HFFc6 (cell line): ENCODE measurements around the gene ADGRL3. TPM values are rescaled to one million over a fixed set of nuclear protein-coding genes. Genes with fewer than 3 reads are reported as not detected.
"Not testable (repeated sequence)": the region's sequence is repeated elsewhere in the genome, so short reads cannot be mapped to it uniquely, and the experiment has no call there.

Experiments used
- DNase-seq: peaks from one replicate; pipeline ENCODE4 v3.0.0-alpha.2; 2018
- H3K27ac Mint-ChIP-seq: 2 replicates; pipeline ENCODE4 v1.8.0; 2020; ENCODE audit warnings: mild to moderate bottlenecking, mixed read lengths
- H3K27me3 Mint-ChIP-seq: 2 replicates; pipeline ENCODE4 v1.8.0; 2021; ENCODE audit warnings: mild to moderate bottlenecking, moderate library complexity, mixed read lengths; ENCODE audit not compliant: insufficient read depth
- H3K36me3 Mint-ChIP-seq: 2 replicates; pipeline ENCODE4 v1.8.0; 2021; ENCODE audit warnings: low read depth, mixed read lengths
- H3K4me1 Mint-ChIP-seq: 2 replicates; pipeline ENCODE4 v1.8.0; 2020; ENCODE audit warnings: low read depth, mixed read lengths
- H3K4me3 Mint-ChIP-seq: 2 replicates; pipeline ENCODE4 v1.8.0; 2020; ENCODE audit warnings: mild to moderate bottlenecking, moderate library complexity, mixed read lengths
- H3K9me3 Mint-ChIP-seq: 2 replicates; pipeline ENCODE4 v1.8.0; 2020; ENCODE audit warnings: mild to moderate bottlenecking, mixed read lengths
- CTCF ChIP-seq: fragments of 200-600 bp; sonication (generic); IDR thresholded peaks from 2 replicates; pipeline ENCODE4 v1.5.0; 2021; ENCODE audit warnings: antibody characterized with exemption, mild to moderate bottlenecking
- total RNA-seq, 6 experiments: library from RNA; stranded (reverse); fragmentation: NEBNext Ultra II Directional; extraction: Animal tissue kit (Norgen Biotek cat#: 25700); gene quantifications; 2 replicates in 1 of 6; 3 replicates in 5 of 6; pipeline ENCODE4 v1.2.3, GENCODE V29; 2021

ADGRL3 gene
- total RNA-seq, 6 experiments from 2014 or later = not detected

GRCh38 chr4:61831987-61832386, 631.9 kb downstream of the ADGRL3 start:
- Mint-ChIP-seq H3K27ac (no peak overlapping the region), H3K9me3 (peaks cover 23% of the 10 kb centered on the region), H3K36me3 (no peaks in the 10 kb centered on the region), H3K4me1 (no peaks in the 10 kb centered on the region), H3K27me3 (no peaks in the 10 kb centered on the region; the same call in none of the 2 replicates), H3K4me3 (no peak overlapping the region)
- no peak for DNase-seq
- no peak for TF ChIP-seq CTCF

- TF ChIP-seq CTCF = no peak
- DNase-seq = no peak
- Mint-ChIP-seq H3K9me3 (peaks cover 15% of the 10 kb centered on the region), H3K4me1 (no peaks in the 10 kb centered on the region), H3K27me3 (no peaks in the 10 kb centered on the region; the same call in 1 of the 2 replicates), H3K36me3 (no peaks in the 10 kb centered on the region), H3K27ac (no peak overlapping the region), H3K4me3 (no peak overlapping the region)
Observed at GRCh38 chr4:61837395-61837794, 637.3 kb downstream of the ADGRL3 start.

- Mint-ChIP-seq H3K27me3 (no peaks in the 10 kb centered on the region), H3K4me3 (no peak overlapping the region), H3K36me3 (no peaks in the 10 kb centered on the region), H3K4me1 (no peaks in the 10 kb centered on the region), H3K9me3 (peaks cover 15% of the 10 kb centered on the region), H3K27ac (no peak overlapping the region)
- DNase-seq = no peak
- no peak for TF ChIP-seq CTCF
Observed at GRCh38 chr4:61838072-61838471, 637.9 kb downstream of the ADGRL3 start.

GRCh38 chr4:61841714-61842113, 641.6 kb downstream of the ADGRL3 start:
- no peaks in the 10 kb centered on the region for H3K4me1 Mint-ChIP-seq
- no peak for TF ChIP-seq CTCF
- H3K36me3 Mint-ChIP-seq = no peaks in the 10 kb centered on the region
- no peak overlapping the region for H3K4me3 Mint-ChIP-seq
- H3K9me3 Mint-ChIP-seq = peaks cover 18% of the 10 kb centered on the region
- no peaks in the 10 kb centered on the region for H3K27me3 Mint-ChIP-seq
- no peak overlapping the region for H3K27ac Mint-ChIP-seq
- no peak for DNase-seq

- Mint-ChIP-seq H3K9me3 (peaks cover 12% of the 10 kb centered on the region), H3K4me3 (no peak overlapping the region), H3K27me3 (no peaks in the 10 kb centered on the region), H3K4me1 (no peaks in the 10 kb centered on the region), H3K36me3 (no peaks in the 10 kb centered on the region), H3K27ac (no peak overlapping the region)
- no peak for DNase-seq
- TF ChIP-seq CTCF = no peak
Observed at GRCh38 chr4:61851126-61851525, 651.0 kb downstream of the ADGRL3 start.

GRCh38 chr4:61852105-61852504, 652.0 kb downstream of the ADGRL3 start:
- H3K27ac Mint-ChIP-seq, H3K36me3 Mint-ChIP-seq, H3K4me1 Mint-ChIP-seq, DNase-seq, H3K4me3 Mint-ChIP-seq, H3K27me3 Mint-ChIP-seq: not testable (repeated sequence)
- H3K9me3 Mint-ChIP-seq = peaks cover 12% of the 10 kb centered on the region
